ENCODE measurements around the gene COL4A2.
"Not testable (repeated sequence)": the region's sequence is repeated elsewhere in the genome, so short reads cannot be mapped to it uniquely, and the experiment has no call there.

COL4A2 gene

GRCh38 chr13:110475550-110476219, 168.6 kb downstream of the COL4A2 start:
- no peak for DNase-seq

DNA sequence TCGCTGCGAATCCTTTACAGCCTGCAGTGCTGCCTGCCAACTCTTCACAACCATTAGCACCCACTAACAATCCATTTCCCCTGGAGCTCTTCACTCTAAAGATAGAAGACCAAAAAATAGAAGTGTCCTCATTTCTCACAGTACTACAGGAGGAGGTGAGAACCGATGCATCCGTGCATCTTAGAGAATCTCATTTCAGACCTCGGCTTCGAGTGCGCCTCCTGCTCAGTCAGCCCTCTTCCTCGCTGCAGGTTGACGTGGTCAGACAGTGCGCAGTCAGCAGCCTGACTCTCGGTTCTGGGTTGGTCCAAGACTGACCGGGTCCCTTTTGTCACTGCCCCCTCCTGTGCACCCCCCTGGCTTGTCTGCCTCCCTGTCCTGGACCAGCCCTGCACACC, 169.1 kb downstream of the COL4A2 start:
- DNase-seq = no peak

GRCh38 chr13:110477706-110478245, 170.7 kb downstream of the COL4A2 start:
- no peak for DNase-seq

- no peak for DNase-seq
These were observed 171.5 kb downstream of the COL4A2 start for GRCh38 chr13:110478405-110479214.

GRCh38 chr13:110479215-110479545, 172.1 kb downstream of the COL4A2 start:
- no peak for DNase-seq

- no peak for DNase-seq
These were observed 172.6 kb downstream of the COL4A2 start for GRCh38 chr13:110479648-110480047.

GRCh38 chr13:110480161-110480560, 173.1 kb downstream of the COL4A2 start:
- DNase-seq = no peak

DNA sequence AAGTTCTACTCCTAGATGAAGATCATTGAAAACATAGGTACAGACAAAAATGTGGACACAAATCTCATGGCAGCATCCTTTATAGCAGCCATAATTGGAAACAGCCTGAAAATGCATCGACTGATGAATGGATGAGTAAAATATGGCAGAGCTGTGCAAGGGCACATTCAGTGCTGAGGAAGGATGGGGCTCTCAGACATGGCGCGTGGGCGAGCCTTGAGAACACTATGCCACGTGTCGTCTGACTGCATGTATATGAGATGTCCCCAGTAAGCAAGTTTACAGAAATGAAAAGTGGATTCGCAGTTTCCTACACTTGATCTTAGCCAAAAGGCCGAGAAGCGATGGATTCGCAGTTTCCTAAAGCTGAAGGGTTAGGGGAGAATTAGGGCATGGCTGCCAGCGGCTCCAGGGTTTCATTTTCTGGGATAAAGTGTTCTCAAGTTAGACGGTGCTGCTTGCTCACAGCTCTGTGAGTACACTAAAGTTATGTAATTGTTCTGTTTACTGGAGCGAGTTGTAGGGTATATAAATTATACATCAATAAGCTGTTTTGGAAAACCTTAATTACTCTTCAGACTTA, 176.4 kb downstream of the COL4A2 start:
- DNase-seq = no peak

DNA sequence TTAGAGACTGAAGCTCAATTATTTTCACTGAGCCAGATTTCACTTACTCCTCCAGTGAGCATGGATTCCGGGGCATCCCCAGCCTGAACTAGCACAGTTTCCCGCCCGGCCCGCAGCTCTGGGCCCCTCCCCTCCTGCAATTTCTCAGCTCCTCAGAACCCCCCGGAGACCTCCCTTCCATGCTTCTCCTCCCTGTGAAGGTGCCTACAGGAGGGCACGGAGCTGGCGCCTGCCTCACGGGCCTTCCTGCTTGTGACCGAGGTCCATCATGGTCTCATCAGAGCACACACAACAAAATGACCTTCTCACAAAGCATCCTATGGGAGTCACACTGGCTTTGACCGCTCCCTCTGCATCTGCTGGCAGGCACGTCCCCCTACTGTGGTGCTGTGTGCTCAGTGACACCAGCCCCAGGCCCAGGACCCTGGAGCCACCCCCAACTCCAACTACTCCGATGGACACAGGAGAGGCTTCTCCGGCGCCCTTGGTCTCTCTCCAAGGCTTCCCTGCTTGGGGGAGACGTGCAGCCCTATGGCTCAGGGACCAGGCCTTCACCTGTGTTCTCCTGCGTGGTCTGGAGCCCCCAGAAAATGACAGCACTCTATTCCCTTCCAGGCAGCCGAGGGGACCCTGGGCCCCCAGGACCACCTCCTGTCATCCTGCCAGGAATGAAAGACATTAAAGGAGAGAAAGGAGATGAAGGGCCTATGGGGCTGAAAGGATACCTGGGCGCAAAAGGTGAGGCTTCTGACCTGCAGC, 177.4 kb downstream of the COL4A2 start:
- no peak for DNase-seq

GRCh38 chr13:110485604-110486003, 178.5 kb downstream of the COL4A2 start:
- DNase-seq = no peak

GRCh38 chr13:110486061-110486715, 179.1 kb downstream of the COL4A2 start:
- DNase-seq = no peak

DNA sequence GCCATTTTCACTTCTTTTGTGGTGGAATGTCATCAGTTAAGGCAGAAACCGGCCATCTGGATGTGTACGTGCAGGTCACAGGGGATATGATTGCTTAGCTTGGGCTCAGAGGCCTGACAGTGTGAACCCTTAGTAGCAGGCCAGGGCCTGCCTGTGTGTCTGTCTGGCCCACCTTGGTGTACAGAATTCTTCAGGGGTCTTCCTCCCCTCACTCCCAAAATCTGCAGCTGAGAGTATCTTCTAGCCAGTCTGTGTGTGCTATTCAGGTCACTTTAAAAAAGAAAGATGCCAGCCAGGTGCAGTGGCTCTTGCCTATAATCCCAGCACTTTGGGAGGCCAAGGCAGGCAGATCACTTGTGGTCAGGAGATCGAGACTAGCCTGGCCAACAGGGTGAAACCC, 179.8 kb downstream of the COL4A2 start:
- not testable (repeated sequence) for DNase-seq

- no peak for DNase-seq
These were observed 183.1 kb downstream of the COL4A2 start for GRCh38 chr13:110490009-110490770.

GRCh38 chr13:110491869-110492678, 185.0 kb downstream of the COL4A2 start:
- DNase-seq = no peak

DNA sequence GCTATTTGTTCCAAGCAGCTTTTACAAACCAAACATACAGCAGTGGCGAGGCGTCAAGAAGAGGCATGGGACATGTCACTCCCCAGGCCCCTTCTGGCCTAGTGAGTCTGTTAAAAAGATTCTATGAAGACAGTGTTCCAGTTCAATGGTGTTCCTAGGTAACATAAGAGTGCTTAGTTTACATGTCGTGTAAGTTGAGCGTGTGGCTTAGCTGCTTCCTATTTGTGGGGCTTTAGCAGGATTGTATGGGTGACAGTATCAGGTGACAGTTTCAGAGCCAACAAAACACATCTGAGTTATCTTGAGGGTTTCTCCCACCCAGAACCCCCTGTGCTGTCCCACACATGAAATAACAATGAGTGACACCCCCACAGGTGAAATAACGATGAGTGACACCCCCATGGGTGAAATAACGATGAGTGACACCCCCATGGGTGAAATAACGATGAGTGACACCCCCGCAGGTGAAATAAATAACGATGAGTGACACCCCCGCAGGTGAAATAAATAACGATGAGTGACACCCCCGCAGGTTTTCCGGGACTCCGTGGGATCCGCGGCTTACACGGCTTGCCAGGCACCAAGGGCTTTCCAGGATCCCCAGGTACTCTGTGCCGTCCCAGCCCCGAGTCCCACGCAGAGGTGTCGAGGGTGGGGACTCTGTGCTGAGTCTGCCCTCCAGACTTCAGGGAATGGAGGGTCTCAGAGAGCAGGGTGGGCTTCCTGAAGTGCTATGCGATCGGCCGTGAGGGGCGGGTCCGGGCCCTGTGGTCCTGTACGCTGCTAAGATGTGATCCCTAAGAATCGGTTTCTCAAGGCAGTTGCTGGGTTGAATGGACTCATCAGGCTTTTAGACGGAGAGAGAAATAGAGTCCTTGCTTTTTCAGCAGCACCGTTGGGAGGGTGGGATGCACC, 185.9 kb downstream of the COL4A2 start:
- no peak for DNase-seq

DNA sequence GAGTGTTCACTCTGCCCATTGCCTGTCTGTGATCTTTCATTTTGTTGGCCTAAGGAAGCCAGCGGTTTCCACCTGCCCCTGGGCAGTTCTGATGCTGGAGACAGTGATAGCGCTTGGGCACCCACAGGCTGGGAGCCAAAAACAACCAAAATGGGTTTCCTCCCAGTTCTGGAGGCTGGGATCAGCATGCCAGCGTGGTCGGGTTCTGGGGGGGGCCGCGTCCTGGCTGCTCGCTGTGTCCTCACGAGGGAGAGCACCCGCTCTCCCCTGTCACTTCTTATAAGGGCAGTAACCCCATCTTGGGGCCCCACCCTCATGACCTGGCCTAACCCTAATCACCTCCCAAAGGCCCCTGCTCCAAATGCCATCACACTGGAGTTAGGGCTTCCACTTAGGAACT, 186.5 kb downstream of the COL4A2 start:
- DNase-seq = no peak

GRCh38 chr13:110495376-110495775, 188.3 kb downstream of the COL4A2 start:
- no peak for DNase-seq

- no peak for DNase-seq
These were observed 188.8 kb downstream of the COL4A2 start for GRCh38 chr13:110495881-110496280.

- DNase-seq = no peak
These were observed 189.2 kb downstream of the COL4A2 start for GRCh38 chr13:110496281-110496680.

All from right kidney (tissue), 1 donor.